Measurements from ENCODE around the gene HS3ST5.

DNA sequence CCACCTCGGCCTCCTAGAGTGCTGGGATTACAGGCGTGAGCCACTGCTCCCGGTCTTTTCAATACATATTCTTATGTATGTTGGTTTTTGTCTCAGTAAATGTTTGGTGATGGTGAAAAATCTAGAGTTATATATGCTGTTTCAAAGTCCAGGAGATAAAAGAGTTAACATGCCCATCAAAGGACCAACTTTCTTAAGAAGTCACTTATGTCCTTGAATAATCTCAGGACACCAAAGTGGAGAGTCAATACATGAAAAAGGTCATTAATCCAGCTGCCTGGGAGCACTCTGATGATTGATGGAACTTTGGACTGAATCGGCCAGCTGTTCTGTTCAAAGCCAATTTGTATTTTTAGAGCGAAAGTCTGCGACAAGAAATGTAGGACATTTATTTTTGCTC, 312.1 kb downstream of the HS3ST5 start:
- TF ChIP-seq, protein P1, sequence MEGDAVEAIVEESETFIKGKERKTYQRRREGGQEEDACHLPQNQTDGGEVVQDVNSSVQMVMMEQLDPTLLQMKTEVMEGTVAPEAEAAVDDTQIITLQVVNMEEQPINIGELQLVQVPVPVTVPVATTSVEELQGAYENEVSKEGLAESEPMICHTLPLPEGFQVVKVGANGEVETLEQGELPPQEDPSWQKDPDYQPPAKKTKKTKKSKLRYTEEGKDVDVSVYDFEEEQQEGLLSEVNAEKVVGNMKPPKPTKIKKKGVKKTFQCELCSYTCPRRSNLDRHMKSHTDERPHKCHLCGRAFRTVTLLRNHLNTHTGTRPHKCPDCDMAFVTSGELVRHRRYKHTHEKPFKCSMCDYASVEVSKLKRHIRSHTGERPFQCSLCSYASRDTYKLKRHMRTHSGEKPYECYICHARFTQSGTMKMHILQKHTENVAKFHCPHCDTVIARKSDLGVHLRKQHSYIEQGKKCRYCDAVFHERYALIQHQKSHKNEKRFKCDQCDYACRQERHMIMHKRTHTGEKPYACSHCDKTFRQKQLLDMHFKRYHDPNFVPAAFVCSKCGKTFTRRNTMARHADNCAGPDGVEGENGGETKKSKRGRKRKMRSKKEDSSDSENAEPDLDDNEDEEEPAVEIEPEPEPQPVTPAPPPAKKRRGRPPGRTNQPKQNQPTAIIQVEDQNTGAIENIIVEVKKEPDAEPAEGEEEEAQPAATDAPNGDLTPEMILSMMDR (IDR thresholded peaks at IDR 0.05): no peak
- no peak for TF ChIP-seq POLR2A (IDR thresholded peaks at IDR 0.05)
